T-cell (primary cell): Measurements from ENCODE around the gene TNRC6C. TPM values are rescaled to one million over a fixed set of nuclear protein-coding genes. Genes with fewer than 3 reads are reported as not detected.

ENCODE experiments used
- ATAC-seq, 4 experiments: fragments of 200-7000 bp in 3 of 4; fragments of 150-1000 bp in 1 of 4; cut with Tn5 transposase; replicated peaks in 1 of 4; 1 replicate in 3 of 4; 2 replicates in 1 of 4; pipeline ENCODE4 v1.10.0; 2021; ENCODE audit warnings: moderate library complexity in 3 of 4, mild to moderate bottlenecking in 2 of 4, moderate number of reproducible peaks in 1 of 4
- CTCF ChIA-PET, 2 donors: fragments of 300-600 bp; sonication (Branson Sonifier 250); formaldehyde crosslinking; loops; one replicate each; lab custom pipeline; 2022; ENCODE audit warnings: antibody characterized with exemption in 2 of 2; lab: Charles Lee
- POLR2A ChIA-PET, 2 donors: fragments of 300-600 bp; sonication (Branson Sonifier 250); formaldehyde crosslinking; loops; one replicate each; lab custom pipeline; 2022; ENCODE audit warnings: antibody characterized with exemption in 2 of 2; lab: Charles Lee
- DNase-seq, 35 experiments: peaks; one replicate each; pipeline versions ENCODE4 v3.0.0 to v3.0.0-alpha.2; 2013 to 2023
- H3K27ac ChIP-seq: one replicate; pipeline ENCODE4 v1.5.1; 2013; ENCODE audit warnings: low read length
- H3K27me3 ChIP-seq, 2 experiments: replicated peaks in 1 of 2; 1 replicate in 1 of 2; 2 replicates in 1 of 2; pipeline versions ENCODE4 v1.6.1 to v1.7.0; 2013; ENCODE audit warnings: low read length in 1 of 2, mixed read lengths in 1 of 2; ENCODE audit not compliant: control insufficient read depth in 2 of 2, insufficient read depth in 2 of 2; ENCODE audit errors: extremely low read depth in 1 of 2
- H3K36me3 ChIP-seq, 2 donors: 1 replicate in 1 of 2; 2 replicates in 1 of 2; pipeline versions ENCODE4 v1.6.1 to v1.7.0; 2013; ENCODE audit warnings: low read length in 1 of 2; ENCODE audit not compliant: control insufficient read depth in 2 of 2, insufficient read depth in 1 of 2; ENCODE audit errors: extremely low read depth in 1 of 2
- H3K4me1 ChIP-seq, 2 experiments: 1 replicate in 1 of 2; 2 replicates in 1 of 2; pipeline versions ENCODE4 v1.6.1 to v1.7.0; 2013; ENCODE audit warnings: low read length in 2 of 2, mixed read lengths in 1 of 2; ENCODE audit not compliant: insufficient read depth in 2 of 2, control insufficient read depth in 1 of 2; ENCODE audit errors: extremely low read depth in 1 of 2
- H3K4me3 ChIP-seq, 2 donors: 1 replicate in 1 of 2; 2 replicates in 1 of 2; pipeline versions ENCODE4 v1.5.1 to v1.7.0; 2013; ENCODE audit warnings: mild to moderate bottlenecking in 2 of 2, low read length in 1 of 2, moderate library complexity in 1 of 2; ENCODE audit not compliant: control insufficient read depth in 1 of 2; ENCODE audit errors: extremely low read depth in 1 of 2
- H3K9me3 ChIP-seq: 2 replicates; pipeline ENCODE4 v1.7.0; 2013
- H3K27ac Mint-ChIP-seq, 2 donors: one replicate each; pipeline ENCODE4 v1.8.0; 2020 to 2021; ENCODE audit warnings: mild to moderate bottlenecking in 2 of 2, mixed read lengths in 2 of 2
- H3K27me3 Mint-ChIP-seq, 2 donors: one replicate each; pipeline ENCODE4 v1.8.0; 2021 to 2022; ENCODE audit warnings: mixed read lengths in 2 of 2
- H3K36me3 Mint-ChIP-seq: one replicate; pipeline ENCODE4 v1.8.0; 2021; ENCODE audit warnings: mixed read lengths
- H3K4me1 Mint-ChIP-seq, 3 donors: one replicate each; pipeline ENCODE4 v1.8.0; 2020 to 2022; ENCODE audit warnings: mixed read lengths in 3 of 3, mild to moderate bottlenecking in 1 of 3
- H3K4me3 Mint-ChIP-seq, 3 donors: one replicate each; pipeline ENCODE4 v1.8.0; 2020 to 2022; ENCODE audit warnings: mild to moderate bottlenecking in 3 of 3, mixed read lengths in 3 of 3, moderate library complexity in 3 of 3
- H3K9me3 Mint-ChIP-seq, 3 donors: one replicate each; pipeline ENCODE4 v1.8.0; 2020 to 2022; ENCODE audit warnings: mixed read lengths in 3 of 3
- WGBS: methylation state at CpG from one replicate; pipeline ENCODE4 v1.1.5; 2013; ENCODE audit warnings: missing lambda C conversion rate; ENCODE audit not compliant: insufficient coverage; 5-methylcytosine and 5-hydroxymethylcytosine counted together
- total RNA-seq, 35 experiments: library from RNA in 6 of 35; stranded (reverse) in 6 of 35; fragments of 120-200 nt in 1 of 35; gene quantifications; one replicate each; pipeline versions ENCODE4 v1.2.1 to v1.2.4 and lab custom pipeline; 2013 to 2026

TNRC6C gene
- total RNA-seq, 5 donors from 2014 or later (not counting 1 experiment from before 2014, with no cell fraction given), result 87.1 to 116 (median 94.3) TPM

- H3K4me3 Mint-ChIP-seq, result no peak overlapping the region
- no peak overlapping the region for H3K4me3 ChIP-seq
- POLR2A ChIA-PET, result no interaction called here
Observed at GRCh38 chr17:77924757-77925336, 33.7 kb upstream of the TNRC6C start.

DNA sequence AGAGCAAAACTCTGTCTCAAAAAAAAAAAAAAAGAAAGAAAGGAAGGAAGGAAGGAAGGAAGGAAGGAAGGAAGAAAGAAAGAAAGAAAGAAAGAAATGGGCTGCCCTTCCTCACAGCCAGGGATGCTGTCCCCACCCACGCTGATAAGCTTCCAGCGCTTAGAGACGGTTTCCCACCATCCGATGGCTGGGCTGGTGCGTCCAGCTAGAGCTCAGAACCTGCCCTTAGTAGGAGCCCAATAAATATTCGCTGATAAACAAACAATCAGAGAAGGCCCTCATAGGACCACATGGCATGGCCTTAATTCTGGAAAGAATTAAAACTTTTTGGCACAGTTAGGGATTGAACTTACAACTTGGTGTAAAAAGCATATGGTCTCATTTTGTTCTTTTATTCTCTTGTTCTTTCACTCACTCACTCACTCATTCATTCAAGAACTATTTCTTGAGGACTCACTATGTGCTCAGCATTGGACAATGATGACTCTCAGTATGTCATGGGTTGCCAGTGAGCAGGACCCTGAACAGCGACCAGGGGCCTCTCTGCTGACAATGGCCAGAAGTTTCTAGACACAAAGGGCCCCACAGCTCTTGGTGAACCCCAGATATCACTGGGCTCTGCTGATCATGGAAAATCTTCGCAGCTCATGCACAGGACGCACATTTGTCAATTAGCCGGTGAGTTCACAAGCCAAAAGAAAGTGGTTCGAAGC, 32.5 kb upstream of the TNRC6C start:
- POLR2A ChIA-PET, result interaction anchor here in 1 of 2 donors (0.7 kb wide), 1 partner anchor 1326 kb away, joined by 4 read pairs; no protein-coding TSS in a partner anchor

More at GRCh38 chr17:77924757-77925336, 33.7 kb upstream of the TNRC6C start:
- Mint-ChIP-seq H3K27ac (no peak overlapping the region), H3K4me1 (peaks cover 17 to 26% (median 23%) of the 10 kb centered on the region in 3 donors), H3K36me3 (no peaks in the 10 kb centered on the region), H3K27me3 (peaks cover 0 to 3% of the 10 kb centered on the region in 2 donors), H3K9me3 (no peaks in the 10 kb centered on the region)
- Histone ChIP-seq H3K36me3 (no peaks in the 10 kb centered on the region), H3K27me3 (peaks cover 0 to 28% of the 10 kb centered on the region in 2 experiments), H3K9me3 (no peaks in the 10 kb centered on the region), H3K27ac (no peak overlapping the region), H3K4me1 (peaks cover 4 to 20% of the 10 kb centered on the region in 2 experiments)
- CTCF ChIA-PET, result interaction anchor here in 1 of 2 donors (0.7 kb wide), 1 partner anchor 33 kb away, joined by 3 read pairs; no protein-coding TSS in a partner anchor
- ATAC-seq (no peak), DNase-seq (no peak)
- WGBS, result 86% methylated on average over 7 of the region's 14 CpGs

DNA sequence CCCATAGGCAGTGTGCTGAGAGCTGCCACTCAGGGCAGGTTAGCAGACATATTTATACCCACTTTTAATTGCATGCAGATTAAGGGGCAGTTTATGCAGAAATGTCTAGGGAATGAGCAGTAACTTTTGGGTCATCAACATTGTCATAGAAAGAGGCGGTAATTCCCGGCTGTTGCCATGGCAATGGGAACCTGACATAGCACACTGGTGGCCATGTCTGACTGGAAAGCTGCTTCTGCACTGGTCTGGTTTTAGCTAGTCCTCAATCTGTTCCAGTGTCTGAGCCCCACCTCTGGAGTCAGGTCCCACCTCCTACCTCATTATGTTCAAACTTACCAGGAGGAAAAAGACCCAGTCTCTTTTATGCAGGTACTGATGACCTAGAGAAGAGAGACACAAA, 31.5 kb upstream of the TNRC6C start:
- Mint-ChIP-seq H3K4me3 (peak overlapping the region in 1 of 3 donors; percentile 34), H3K36me3 (no peaks in the 10 kb centered on the region), H3K9me3 (no peaks in the 10 kb centered on the region), H3K27me3 (peaks cover 0 to 3% of the 10 kb centered on the region in 2 donors), H3K27ac (peak overlapping the region in 1 of 2 donors; percentile 28), H3K4me1 (peaks cover 17 to 31% (median 29%) of the 10 kb centered on the region in 3 donors)
- DNase-seq (no peak), ATAC-seq (no peak)
- H3K9me3 ChIP-seq, result no peaks in the 10 kb centered on the region
- peaks cover 0 to 26% of the 10 kb centered on the region in 2 experiments for H3K27me3 ChIP-seq
- no peaks in the 10 kb centered on the region for H3K36me3 ChIP-seq
- no peak overlapping the region for H3K27ac ChIP-seq
- ChIA-PET POLR2A (no interaction called here), CTCF (interaction anchor here in 1 of 2 donors (0.7 kb wide), 1 partner anchor 572 kb away, joined by 3 read pairs; no protein-coding TSS in a partner anchor)
- peaks cover 4 to 23% of the 10 kb centered on the region in 2 experiments for H3K4me1 ChIP-seq
- 100% methylated on average over 2 of the region's 2 CpGs for WGBS
- H3K4me3 ChIP-seq, result no peak overlapping the region

More for the DNA sequence above, 32.5 kb upstream of the TNRC6C start:
- H3K36me3 Mint-ChIP-seq, result no peaks in the 10 kb centered on the region
- H3K9me3 Mint-ChIP-seq, result no peaks in the 10 kb centered on the region
- WGBS, result 97% methylated on average over 9 of the region's 11 CpGs
- Histone ChIP-seq H3K27ac (no peak overlapping the region), H3K9me3 (no peaks in the 10 kb centered on the region), H3K36me3 (no peaks in the 10 kb centered on the region), H3K27me3 (peaks cover 0 to 30% of the 10 kb centered on the region in 2 experiments), H3K4me1 (peaks cover 4 to 23% of the 10 kb centered on the region in 2 experiments), H3K4me3 (no peak overlapping the region)
- DNase-seq (no peak), ATAC-seq (no peak)
- no peak overlapping the region for H3K27ac Mint-ChIP-seq
- peaks cover 0 to 3% of the 10 kb centered on the region in 2 donors for H3K27me3 Mint-ChIP-seq
- H3K4me3 Mint-ChIP-seq, result no peak overlapping the region
- CTCF ChIA-PET, result no interaction called here
- H3K4me1 Mint-ChIP-seq, result peaks cover 17 to 26% (median 26%) of the 10 kb centered on the region in 3 donors

GRCh38 chr17:77927777-77928518, 30.6 kb upstream of the TNRC6C start:
- Histone ChIP-seq H3K4me1 (peaks cover 4 to 23% of the 10 kb centered on the region in 2 experiments), H3K36me3 (no peaks in the 10 kb centered on the region), H3K27me3 (peaks cover 0 to 32% of the 10 kb centered on the region in 2 experiments), H3K27ac (no peak overlapping the region), H3K4me3 (no peak overlapping the region), H3K9me3 (no peaks in the 10 kb centered on the region)
- Mint-ChIP-seq H3K9me3 (no peaks in the 10 kb centered on the region), H3K27me3 (peaks cover 0 to 3% of the 10 kb centered on the region in 2 donors), H3K36me3 (no peaks in the 10 kb centered on the region), H3K4me3 (peak overlapping the region in 1 of 3 donors; percentile 52), H3K27ac (no peak overlapping the region), H3K4me1 (peaks cover 17 to 32% (median 29%) of the 10 kb centered on the region in 3 donors)
- DNase-seq (no peak), ATAC-seq (no peak)
- ChIA-PET POLR2A (no interaction called here), CTCF (interaction anchor here (0.7 kb wide), 3 partner anchors 9 to 573 kb away, joined by 3 to 4 read pairs (median 4); no protein-coding TSS in a partner anchor)
- WGBS, result 70% methylated on average over 14 of the region's 16 CpGs

DNA sequence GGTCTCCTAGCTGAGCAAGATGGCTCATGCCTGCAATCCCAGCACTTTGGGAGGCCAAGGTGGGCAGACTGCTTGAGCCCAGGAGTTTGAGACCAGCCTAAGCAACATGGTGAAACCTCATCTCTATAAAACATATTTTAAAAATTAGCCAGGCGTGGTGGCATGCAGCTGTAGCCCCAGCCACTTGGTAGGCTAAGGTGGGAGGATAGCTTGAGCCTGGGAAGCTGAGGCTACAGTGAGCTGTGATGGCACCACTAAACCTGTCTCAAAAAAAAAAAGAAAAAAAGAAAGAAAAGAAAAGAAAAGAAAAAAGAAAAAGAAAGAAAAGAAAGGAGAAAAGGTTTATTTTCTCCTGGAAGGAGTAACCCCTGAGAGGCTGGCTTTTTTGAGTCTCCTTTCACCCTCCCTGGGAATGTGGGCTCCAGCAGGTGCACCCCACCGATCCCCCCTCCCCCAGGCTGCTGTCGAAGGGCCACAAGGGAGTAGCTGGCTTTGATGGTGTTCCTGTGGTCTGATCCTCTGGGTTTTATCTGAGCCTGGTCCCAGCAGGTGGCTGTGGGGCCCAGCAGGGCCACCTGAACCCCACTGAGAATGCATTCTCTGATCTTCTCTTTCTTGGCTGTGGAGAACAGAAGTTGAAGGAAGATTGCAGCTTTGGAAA, 29.9 kb upstream of the TNRC6C start:
- POLR2A ChIA-PET, result interaction anchor here in 1 of 2 donors (0.6 kb wide), 2 partner anchors 30 to 51 kb away, joined by 4 to 8 read pairs; partner anchors contain the start of gene TNRC6C
- no peaks in the 10 kb centered on the region for H3K9me3 Mint-ChIP-seq
- ATAC-seq (no peak), DNase-seq (no peak)
- Histone ChIP-seq H3K27ac (no peak overlapping the region), H3K9me3 (no peaks in the 10 kb centered on the region), H3K27me3 (peaks cover 0 to 27% of the 10 kb centered on the region in 2 experiments), H3K36me3 (no peaks in the 10 kb centered on the region), H3K4me3 (no peak overlapping the region), H3K4me1 (peaks cover 4 to 23% of the 10 kb centered on the region in 2 experiments)
- H3K27ac Mint-ChIP-seq, result no peak overlapping the region
- CTCF ChIA-PET, result interaction anchor here (0.7 kb wide), 2 partner anchors 10 to 544 kb away, joined by 4 read pairs; no protein-coding TSS in a partner anchor
- no CpG with 5 or more reads among the region's 3 CpGs for WGBS
- peak overlapping the region in 1 of 3 donors; percentile 52 for H3K4me3 Mint-ChIP-seq
- H3K36me3 Mint-ChIP-seq, result no peaks in the 10 kb centered on the region
- H3K4me1 Mint-ChIP-seq, result peaks cover 20 to 39% (median 31%) of the 10 kb centered on the region in 3 donors
- peaks cover 0 to 6% of the 10 kb centered on the region in 2 donors for H3K27me3 Mint-ChIP-seq
